Smooth muscle cell (in vitro differentiated cells): ENCODE results near the gene NTRK1. TPM values are rescaled to one million over a fixed set of nuclear protein-coding genes. Genes with fewer than 3 reads are reported as not detected.

Experiments used
- DNase-seq: peaks from one replicate; lab custom pipeline; 2025; ENCODE audit not compliant: unreplicated experiment; lab: John Stamatoyannopoulos, UW
- H2AFZ ChIP-seq: fragments of 200-600 bp; sonication (generic); 2 replicates; pipeline ENCODE4 v1.6.0; 2016; ENCODE audit warnings: antibody characterized with exemption, low read depth, mild to moderate bottlenecking
- H3F3A ChIP-seq: fragments of 200-600 bp; sonication (generic); 2 replicates; pipeline ENCODE4 v1.6.0; 2017; ENCODE audit warnings: antibody characterized with exemption, low read depth
- H3K27ac ChIP-seq: fragments of 200-600 bp; sonication (generic); 2 replicates; pipeline ENCODE4 v1.5.1; 2016; ENCODE audit warnings: low read depth, mild to moderate bottlenecking
- H3K27me3 ChIP-seq: fragments of 200-600 bp; sonication (generic); 2 replicates; pipeline ENCODE4 v1.6.1; 2016; ENCODE audit warnings: low read depth, mild to moderate bottlenecking
- H3K36me3 ChIP-seq: fragments of 200-600 bp; sonication (generic); 2 replicates; pipeline ENCODE4 v1.5.1; 2016; ENCODE audit warnings: low read depth
- H3K4me1 ChIP-seq: fragments of 200-600 bp; sonication (generic); 2 replicates; pipeline ENCODE4 v1.5.1; 2016; ENCODE audit warnings: low read depth
- H3K4me2 ChIP-seq: fragments of 200-600 bp; sonication (generic); 2 replicates; pipeline ENCODE4 v1.6.0; 2016; ENCODE audit warnings: mild to moderate bottlenecking
- H3K4me3 ChIP-seq: fragments of 200-600 bp; sonication (generic); 2 replicates; pipeline ENCODE4 v1.5.1; 2016; ENCODE audit warnings: mild to moderate bottlenecking
- H3K79me2 ChIP-seq: fragments of 200-600 bp; sonication (generic); 2 replicates; pipeline ENCODE4 v1.6.0; 2016; ENCODE audit warnings: low read depth, mild to moderate bottlenecking
- H3K9ac ChIP-seq: fragments of 200-600 bp; sonication (generic); 2 replicates; pipeline ENCODE4 v1.6.0; 2016; ENCODE audit warnings: low read depth
- H3K9me3 ChIP-seq: fragments of 200-600 bp; sonication (generic); replicated peaks from 2 replicates; pipeline ENCODE4 v1.5.1; 2016; ENCODE audit warnings: low read depth
- H4K20me1 ChIP-seq: fragments of 200-600 bp; sonication (generic); 2 replicates; pipeline ENCODE4 v1.6.0; 2016; ENCODE audit warnings: low read depth
- WGBS: methylation state at CpG from one replicate; pipeline ENCODE4 v1.1.7; 2016; ENCODE audit warnings: low lambda C conversion rate; 5-methylcytosine and 5-hydroxymethylcytosine counted together
- polyA plus RNA-seq: library from polyadenylated mRNA; unstranded; fragments of >200 nt; fragmentation: Nextera tagmentation; extraction: Ambion mirVana; gene quantifications from 2 replicates; pipeline ENCODE4 v1.2.1, GENCODE V29; 2016
- total RNA-seq: library from RNA; depleted of rRNA; stranded (reverse); fragments of >200 nt; gene quantifications from 2 replicates; pipeline ENCODE4 v1.2.3, GENCODE V29; 2014
- TF ChIP-seq, protein P1 (sequence below): fragments of 200-600 bp; sonication (generic); IDR thresholded peaks from 2 replicates; pipeline ENCODE4 v1.5.1; 2017; ENCODE audit warnings: borderline replicate concordance, mild to moderate bottlenecking, antibody characterized with exemption; ENCODE audit not compliant: insufficient read depth, poor library complexity, severe bottlenecking

NTRK1 gene
- total and polyA plus RNA-seq, 2 experiments from 2014 or later = 0.85 to 3.6 TPM

GRCh38 chr1:156876281-156876680 lies 15.6 kb downstream of the NTRK1 start:
- H4K20me1 ChIP-seq = no peaks in the 10 kb centered on the region
- H3K9ac ChIP-seq = no peak overlapping the region
- peaks cover 8% of the 10 kb centered on the region for H3K27me3 ChIP-seq
- H3K4me1 ChIP-seq = no peaks in the 10 kb centered on the region
- TF ChIP-seq, protein P1, sequence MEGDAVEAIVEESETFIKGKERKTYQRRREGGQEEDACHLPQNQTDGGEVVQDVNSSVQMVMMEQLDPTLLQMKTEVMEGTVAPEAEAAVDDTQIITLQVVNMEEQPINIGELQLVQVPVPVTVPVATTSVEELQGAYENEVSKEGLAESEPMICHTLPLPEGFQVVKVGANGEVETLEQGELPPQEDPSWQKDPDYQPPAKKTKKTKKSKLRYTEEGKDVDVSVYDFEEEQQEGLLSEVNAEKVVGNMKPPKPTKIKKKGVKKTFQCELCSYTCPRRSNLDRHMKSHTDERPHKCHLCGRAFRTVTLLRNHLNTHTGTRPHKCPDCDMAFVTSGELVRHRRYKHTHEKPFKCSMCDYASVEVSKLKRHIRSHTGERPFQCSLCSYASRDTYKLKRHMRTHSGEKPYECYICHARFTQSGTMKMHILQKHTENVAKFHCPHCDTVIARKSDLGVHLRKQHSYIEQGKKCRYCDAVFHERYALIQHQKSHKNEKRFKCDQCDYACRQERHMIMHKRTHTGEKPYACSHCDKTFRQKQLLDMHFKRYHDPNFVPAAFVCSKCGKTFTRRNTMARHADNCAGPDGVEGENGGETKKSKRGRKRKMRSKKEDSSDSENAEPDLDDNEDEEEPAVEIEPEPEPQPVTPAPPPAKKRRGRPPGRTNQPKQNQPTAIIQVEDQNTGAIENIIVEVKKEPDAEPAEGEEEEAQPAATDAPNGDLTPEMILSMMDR = no peak
- no peak overlapping the region for H3K4me3 ChIP-seq
- H2AFZ ChIP-seq = no peak overlapping the region
- no peak for DNase-seq
- H3K4me2 ChIP-seq = no peak overlapping the region
- no peaks in the 10 kb centered on the region for H3K79me2 ChIP-seq
- no peaks in the 10 kb centered on the region for H3F3A ChIP-seq
- 53% methylated on average over 13 of the region's 21 CpGs for WGBS
- no peaks in the 10 kb centered on the region for H3K36me3 ChIP-seq
- H3K27ac ChIP-seq = no peak overlapping the region
- no peaks in the 10 kb centered on the region for H3K9me3 ChIP-seq

DNA sequence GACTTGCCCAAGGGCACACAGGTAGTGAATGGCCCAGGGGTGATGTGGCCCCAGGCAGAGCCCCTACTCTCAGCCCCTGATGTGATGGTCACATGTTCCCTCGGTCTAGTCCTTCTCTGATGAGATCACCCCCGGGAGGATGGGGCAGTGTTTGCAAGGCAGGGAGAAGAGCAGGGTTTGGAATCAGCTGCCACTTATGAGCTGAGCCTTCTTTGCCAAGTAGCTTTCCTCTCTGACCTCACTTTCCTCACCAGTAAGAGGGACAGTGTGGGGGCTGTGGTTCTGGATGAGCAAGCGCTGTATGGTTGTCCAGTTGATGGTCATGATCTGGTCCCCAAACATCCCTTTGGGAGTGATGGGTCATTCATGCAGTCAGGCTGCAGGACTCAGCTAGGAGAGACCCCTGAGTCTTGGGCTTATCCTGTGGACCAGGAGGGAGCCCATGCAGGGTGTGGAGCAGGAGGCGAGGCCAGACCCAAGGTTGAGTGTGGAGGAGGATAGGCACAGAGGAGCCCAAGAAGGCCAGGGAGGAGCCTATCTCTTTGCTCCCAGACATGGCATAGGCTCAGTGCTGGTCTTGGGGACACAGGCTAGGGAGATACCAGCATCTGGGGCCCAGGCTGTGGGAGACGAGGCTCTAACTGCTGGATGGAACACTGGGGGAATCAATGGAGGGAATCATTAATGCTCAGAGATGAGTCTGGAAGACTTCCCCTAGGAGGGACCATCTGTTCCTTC lies 16.9 kb downstream of the NTRK1 start:
- Histone ChIP-seq H3K79me2 (no peaks in the 10 kb centered on the region), H3F3A (no peaks in the 10 kb centered on the region), H3K27ac (no peak overlapping the region), H3K4me2 (no peak overlapping the region), H4K20me1 (no peaks in the 10 kb centered on the region), H3K4me1 (no peaks in the 10 kb centered on the region), H2AFZ (no peak overlapping the region), H3K27me3 (peaks cover 8% of the 10 kb centered on the region), H3K4me3 (no peak overlapping the region), H3K36me3 (no peaks in the 10 kb centered on the region), H3K9me3 (no peaks in the 10 kb centered on the region), H3K9ac (no peak overlapping the region)
- DNase-seq = no peak
- WGBS = 82% methylated on average over 5 of the region's 5 CpGs
- TF ChIP-seq, protein P1 = no peak

DNA sequence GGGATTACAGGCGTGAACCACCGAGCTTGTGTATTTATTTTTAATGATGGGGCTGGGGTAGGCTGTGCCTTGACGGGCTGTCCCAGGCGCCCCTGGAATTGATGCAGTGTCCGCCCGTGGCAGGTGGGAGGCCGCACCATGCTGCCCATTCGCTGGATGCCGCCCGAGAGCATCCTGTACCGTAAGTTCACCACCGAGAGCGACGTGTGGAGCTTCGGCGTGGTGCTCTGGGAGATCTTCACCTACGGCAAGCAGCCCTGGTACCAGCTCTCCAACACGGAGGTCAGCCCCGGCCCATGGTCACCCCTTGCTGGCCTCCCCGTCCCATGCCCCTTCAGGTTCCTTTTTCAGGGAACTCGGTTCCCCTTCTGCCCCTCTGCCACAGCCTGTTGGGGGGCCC lies 19.2 kb downstream of the NTRK1 start:
- Histone ChIP-seq H3K79me2 (no peaks in the 10 kb centered on the region), H3K4me2 (no peak overlapping the region), H3K9ac (no peak overlapping the region), H3K4me3 (no peak overlapping the region), H2AFZ (no peak overlapping the region), H3K9me3 (no peaks in the 10 kb centered on the region), H3K27ac (no peak overlapping the region), H3K27me3 (peaks cover 8% of the 10 kb centered on the region), H3F3A (no peaks in the 10 kb centered on the region), H3K36me3 (no peaks in the 10 kb centered on the region), H4K20me1 (no peaks in the 10 kb centered on the region), H3K4me1 (peaks cover 5% of the 10 kb centered on the region)
- 94% methylated on average over 21 of the region's 21 CpGs for WGBS
- TF ChIP-seq, protein P1 = no peak
- DNase-seq = no peak

- Histone ChIP-seq H3K27me3 (peaks cover 8% of the 10 kb centered on the region), H3F3A (no peaks in the 10 kb centered on the region), H3K4me3 (no peak overlapping the region), H2AFZ (no peak overlapping the region), H3K9ac (no peak overlapping the region), H3K4me2 (no peak overlapping the region), H3K79me2 (no peaks in the 10 kb centered on the region), H3K9me3 (no peaks in the 10 kb centered on the region), H3K4me1 (peaks cover 5% of the 10 kb centered on the region), H3K27ac (no peak overlapping the region), H4K20me1 (no peaks in the 10 kb centered on the region), H3K36me3 (no peaks in the 10 kb centered on the region)
- WGBS = 92% methylated on average over 5 of the region's 5 CpGs
- DNase-seq = no peak
- TF ChIP-seq, protein P1 = no peak
Measured at GRCh38 chr1:156880473-156880872, 19.8 kb downstream of the NTRK1 start.
